ENCODE measurements around the gene TGFBR1.
"Not testable (repeated sequence)": the region's sequence is repeated elsewhere in the genome, so short reads cannot be mapped to it uniquely, and the experiment has no call there.

Gene TGFBR1

GRCh38 chr9:99192786-99193465 is 88.0 kb downstream of the TGFBR1 start:
- no peak for DNase-seq

- no peak for DNase-seq
Observed at GRCh38 chr9:99193466-99193821, 88.5 kb downstream of the TGFBR1 start.

GRCh38 chr9:99196484-99196883 is 91.6 kb downstream of the TGFBR1 start:
- not testable (repeated sequence) for DNase-seq

GRCh38 chr9:99197124-99197630 is 92.3 kb downstream of the TGFBR1 start:
- no peak for DNase-seq

- DNase-seq = no peak
Observed at GRCh38 chr9:99197987-99198386, 93.1 kb downstream of the TGFBR1 start.

GRCh38 chr9:99199938-99200539 is 95.1 kb downstream of the TGFBR1 start:
- no peak for DNase-seq

GRCh38 chr9:99201603-99202002 is 96.7 kb downstream of the TGFBR1 start:
- no peak for DNase-seq

Data from hippocampal formation (tissue), 2 donors.